Breast epithelium (tissue), 4 donors: ENCODE measurements around the gene CETN3. TPM values are rescaled to one million over a fixed set of nuclear protein-coding genes. Genes with fewer than 3 reads are reported as not detected.
"Not testable (repeated sequence)": the region's sequence is repeated elsewhere in the genome, so short reads cannot be mapped to it uniquely, and the experiment has no call there.

ENCODE experiments used
- DNase-seq, 2 donors: peaks; one replicate each; pipeline ENCODE4 v3.0.0-alpha.2; 2019; ENCODE audit warnings: low spot score in 2 of 2
- H3K27ac ChIP-seq, 2 donors: fragments of 200-600 bp; sonication (generic) in 1 of 2; one replicate each; pipeline ENCODE4 v1.5.1; 2016 to 2019; ENCODE audit warnings: mild to moderate bottlenecking in 1 of 2
- H3K27me3 ChIP-seq, 2 donors: fragments of 200-600 bp; sonication (generic) in 1 of 2; one replicate each; pipeline versions ENCODE4 v1.5.1 to v1.6.0; 2017 to 2019; ENCODE audit warnings: control low read depth in 1 of 2, mild to moderate bottlenecking in 1 of 2
- H3K36me3 ChIP-seq: fragments of 200-600 bp; one replicate; pipeline ENCODE4 v1.5.1; 2019
- H3K4me1 ChIP-seq, 2 donors: fragments of 200-600 bp; sonication (generic); one replicate each; pipeline ENCODE4 v1.5.1; 2016 to 2019; ENCODE audit warnings: control low read depth in 1 of 2
- H3K4me3 ChIP-seq, 3 donors: fragments of 200-600 bp; sonication (generic); 1 replicate in 2 of 3; 2 replicates in 1 of 3; pipeline ENCODE4 v1.5.1; 2016 to 2019; ENCODE audit warnings: mild to moderate bottlenecking in 3 of 3, moderate library complexity in 2 of 3
- H3K9me3 ChIP-seq, 2 donors: fragments of 200-600 bp; sonication (generic) in 1 of 2; one replicate each; pipeline ENCODE4 v1.5.1; 2016 to 2019; ENCODE audit warnings: control low read depth in 1 of 2
- POLR2A ChIP-seq: fragments of 450-650 bp; IDR thresholded peaks from one replicate; pipeline ENCODE4 v1.6.1; 2016; ENCODE audit warnings: antibody characterized with exemption, mild to moderate bottlenecking, moderate library complexity
- POLR2AphosphoS5 ChIP-seq, 3 donors: sonication (generic); formaldehyde crosslinking; IDR thresholded peaks; one replicate each; pipeline ENCODE4 v1.6.1; 2017; ENCODE audit warnings: antibody characterized with exemption in 3 of 3
- intact Hi-C: fragments of 100-400 bp; cut with DNase I; formaldehyde crosslinking; loops from one replicate; pipeline ENCODE4 v1.15.1; 2023; ENCODE audit warnings: low total_unique reads
- total RNA-seq, 3 donors: library from RNA; depleted of rRNA; stranded (reverse); fragments of >200 nt; gene quantifications; one replicate each; pipeline ENCODE4 v1.1.0, GENCODE V29; 2016
- TF ChIP-seq, protein P1 (sequence below), 3 donors: fragments of 450-650 bp; IDR thresholded peaks; one replicate each; pipeline ENCODE4 v1.5.1; 2016 to 2017; ENCODE audit warnings: antibody characterized with exemption in 3 of 3, mild to moderate bottlenecking in 3 of 3, moderate library complexity in 3 of 3

Gene CETN3
- total RNA-seq, 3 donors from 2014 or later: 7.7 to 13.8 (median 11.8) TPM

GRCh38 chr5:90347462-90347861, 62.1 kb downstream of the CETN3 start:
- TF ChIP-seq POLR2AphosphoS5 (IDR thresholded peaks at IDR 0.05): no peak
- no peak for TF ChIP-seq POLR2A
- TF ChIP-seq, protein P1, sequence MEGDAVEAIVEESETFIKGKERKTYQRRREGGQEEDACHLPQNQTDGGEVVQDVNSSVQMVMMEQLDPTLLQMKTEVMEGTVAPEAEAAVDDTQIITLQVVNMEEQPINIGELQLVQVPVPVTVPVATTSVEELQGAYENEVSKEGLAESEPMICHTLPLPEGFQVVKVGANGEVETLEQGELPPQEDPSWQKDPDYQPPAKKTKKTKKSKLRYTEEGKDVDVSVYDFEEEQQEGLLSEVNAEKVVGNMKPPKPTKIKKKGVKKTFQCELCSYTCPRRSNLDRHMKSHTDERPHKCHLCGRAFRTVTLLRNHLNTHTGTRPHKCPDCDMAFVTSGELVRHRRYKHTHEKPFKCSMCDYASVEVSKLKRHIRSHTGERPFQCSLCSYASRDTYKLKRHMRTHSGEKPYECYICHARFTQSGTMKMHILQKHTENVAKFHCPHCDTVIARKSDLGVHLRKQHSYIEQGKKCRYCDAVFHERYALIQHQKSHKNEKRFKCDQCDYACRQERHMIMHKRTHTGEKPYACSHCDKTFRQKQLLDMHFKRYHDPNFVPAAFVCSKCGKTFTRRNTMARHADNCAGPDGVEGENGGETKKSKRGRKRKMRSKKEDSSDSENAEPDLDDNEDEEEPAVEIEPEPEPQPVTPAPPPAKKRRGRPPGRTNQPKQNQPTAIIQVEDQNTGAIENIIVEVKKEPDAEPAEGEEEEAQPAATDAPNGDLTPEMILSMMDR (IDR thresholded peaks at IDR 0.05): no peak
- H3K36me3 ChIP-seq: no peaks in the 10 kb centered on the region
- H3K27me3 ChIP-seq: no peaks in the 10 kb centered on the region
- H3K9me3 ChIP-seq: no peaks in the 10 kb centered on the region
- no peak overlapping the region for H3K4me3 ChIP-seq
- no peak for DNase-seq
- intact Hi-C loops: no loop called here
- no peak overlapping the region for H3K27ac ChIP-seq
- no peaks in the 10 kb centered on the region for H3K4me1 ChIP-seq

GRCh38 chr5:90345684-90346083, 63.9 kb downstream of the CETN3 start:
- no peaks in the 10 kb centered on the region for H3K27me3 ChIP-seq
- no peak for DNase-seq
- H3K36me3 ChIP-seq: no peaks in the 10 kb centered on the region
- H3K27ac ChIP-seq: no peak overlapping the region
- no peaks in the 10 kb centered on the region for H3K9me3 ChIP-seq
- intact Hi-C loops: no loop called here
- TF ChIP-seq POLR2A: no peak
- TF ChIP-seq, protein P1 (IDR thresholded peaks at IDR 0.05): no peak
- TF ChIP-seq POLR2AphosphoS5 (IDR thresholded peaks at IDR 0.05): no peak
- H3K4me3 ChIP-seq: no peak overlapping the region
- no peaks in the 10 kb centered on the region for H3K4me1 ChIP-seq

- H3K27me3 ChIP-seq: no peaks in the 10 kb centered on the region
- no peaks in the 10 kb centered on the region for H3K9me3 ChIP-seq
- no peaks in the 10 kb centered on the region for H3K4me1 ChIP-seq
- intact Hi-C loops: no loop called here
- H3K27ac ChIP-seq: no peak overlapping the region
- no peak for DNase-seq
- TF ChIP-seq, protein P1 (IDR thresholded peaks at IDR 0.05): no peak
- TF ChIP-seq POLR2AphosphoS5 (IDR thresholded peaks at IDR 0.05) (no peak), POLR2A (no peak)
- no peaks in the 10 kb centered on the region for H3K36me3 ChIP-seq
- H3K4me3 ChIP-seq: no peak overlapping the region
Measured at GRCh38 chr5:90344689-90345088, 64.9 kb downstream of the CETN3 start.

DNA sequence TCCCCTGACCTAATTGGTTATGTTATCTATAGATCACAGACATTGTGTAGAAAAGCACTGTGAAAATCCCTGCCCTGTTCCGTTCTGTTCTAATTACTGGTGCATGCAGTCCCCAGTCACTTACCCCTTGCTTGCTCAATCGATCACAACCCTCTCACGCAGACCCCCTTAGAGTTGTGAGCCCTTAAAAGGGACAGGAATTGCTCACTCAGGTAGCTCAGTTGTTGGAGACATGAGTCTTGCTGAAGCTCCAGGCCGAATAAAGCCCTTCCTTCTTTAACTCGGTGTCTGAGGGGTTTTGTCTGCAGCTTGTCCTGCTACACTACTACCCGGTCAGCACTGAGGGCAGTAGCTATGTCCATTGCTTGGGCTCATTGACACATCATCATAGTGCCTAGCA, 65.8 kb downstream of the CETN3 start:
- H3K4me1 ChIP-seq, intact Hi-C loops, H3K4me3 ChIP-seq, H3K9me3 ChIP-seq, DNase-seq, H3K36me3 ChIP-seq, H3K27ac ChIP-seq, H3K27me3 ChIP-seq: not testable (repeated sequence)

DNA sequence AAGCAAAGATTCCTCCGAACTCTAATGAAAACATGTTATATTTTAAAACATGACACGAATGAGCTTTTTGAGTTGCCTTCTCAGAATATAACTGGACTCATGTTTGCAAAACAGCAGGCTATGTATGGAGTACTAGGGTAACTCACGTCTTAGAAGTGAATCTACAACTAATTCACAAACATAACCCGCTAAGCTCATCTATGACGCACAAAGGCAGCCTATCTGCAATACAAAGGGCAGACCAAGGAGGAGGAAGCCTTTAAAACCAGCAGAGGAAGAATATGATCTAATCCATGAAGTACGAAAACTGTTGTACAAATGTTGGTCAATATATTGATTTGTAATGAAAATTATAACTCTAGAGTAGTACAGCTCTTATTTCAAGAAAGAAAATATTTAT, 67.0 kb downstream of the CETN3 start:
- H3K9me3 ChIP-seq: no peaks in the 10 kb centered on the region
- intact Hi-C loops: no loop called here
- H3K4me1 ChIP-seq: no peaks in the 10 kb centered on the region
- H3K4me3 ChIP-seq: no peak overlapping the region
- H3K27me3 ChIP-seq: no peaks in the 10 kb centered on the region
- no peak overlapping the region for H3K27ac ChIP-seq
- DNase-seq: no peak
- H3K36me3 ChIP-seq: no peaks in the 10 kb centered on the region
- TF ChIP-seq POLR2A (no peak), POLR2AphosphoS5 (IDR thresholded peaks at IDR 0.05) (no peak)
- TF ChIP-seq, protein P1 (IDR thresholded peaks at IDR 0.05): no peak

Other genes starting within 250 kb of the CETN3 start
- 1 to 10 TPM; 4.5 to 10.0 (median 5.2) TPM for gene MBLAC2, start 65.0 kb upstream of the CETN3 start, total RNA-seq
- gene POLR3G, start 65.1 kb upstream of the CETN3 start, total RNA-seq: 1 to 10 TPM; 2.0 to 4.8 (median 2.4) TPM
- 10 to 100 TPM; 11.5 to 19.3 (median 15.7) TPM for gene LYSMD3, start 119.8 kb upstream of the CETN3 start, total RNA-seq
- gene ADGRV1, start 149.0 kb upstream of the CETN3 start, total RNA-seq: 10 to 100 TPM in 2 of 3 donors, under 1 TPM in 1; 0.32 to 85.2 (median 55.3) TPM